Measurements from ENCODE around the gene OVCA2.
"Not testable (repeated sequence)": the region's sequence is repeated elsewhere in the genome, so short reads cannot be mapped to it uniquely, and the experiment has no call there.

OVCA2 gene

GRCh38 chr17:2041561-2042389 lies at the start of gene OVCA2:
Gene OVCA2, plus strand, starts transcription at chr17:2042022. Its CDS starts 26 bp downstream, at chr17:2042048.
- peak; percentile 50 for DNase-seq

DNA sequence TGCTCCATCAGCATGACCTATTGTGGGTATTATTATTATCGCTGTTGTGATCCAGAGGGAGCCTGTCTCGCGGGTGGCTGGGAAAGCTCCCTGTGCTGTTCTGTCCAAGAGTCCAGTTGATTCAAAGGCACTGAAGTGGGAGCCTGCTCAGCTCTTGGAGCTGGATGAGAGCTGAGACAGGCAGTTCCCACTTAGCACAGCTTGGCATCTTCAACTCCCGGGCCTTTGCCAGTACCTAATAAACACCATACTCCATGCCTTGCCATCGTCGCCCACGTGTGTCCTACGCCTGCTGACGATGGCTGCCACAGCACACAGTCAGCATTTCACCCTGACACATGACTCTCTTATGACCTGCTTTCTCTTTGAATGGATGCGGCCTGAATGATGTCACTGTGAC lies 49.3 kb upstream of the OVCA2 start:
- DNase-seq, result no peak

DNA sequence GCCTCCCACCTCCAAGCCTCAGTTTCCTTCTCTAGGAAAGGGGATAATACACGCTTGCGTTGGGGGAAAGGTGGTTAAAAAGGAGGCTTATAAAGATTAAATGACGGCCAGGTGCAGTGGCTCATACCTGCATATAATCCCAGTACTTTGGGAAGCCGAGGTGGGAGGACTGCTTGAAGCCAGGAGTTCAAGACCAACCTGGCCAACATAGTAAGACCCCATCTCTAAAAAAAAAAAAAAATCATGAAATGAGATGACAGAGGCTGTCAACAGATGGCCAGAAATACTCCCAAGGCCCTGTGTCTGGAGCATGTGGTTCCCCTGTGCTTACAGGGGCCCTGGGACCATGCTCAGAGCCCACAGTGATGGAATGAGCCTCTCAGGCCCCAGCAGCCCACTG lies 47.1 kb upstream of the OVCA2 start:
- no peak for DNase-seq

GRCh38 chr17:1995321-1995892 lies 46.4 kb upstream of the OVCA2 start:
- DNase-seq, result no peak

GRCh38 chr17:1995907-1996799 lies 45.7 kb upstream of the OVCA2 start:
- no peak for DNase-seq

- DNase-seq, result no peak
Observed at GRCh38 chr17:1996800-1997288, 45.0 kb upstream of the OVCA2 start.

- no peak for DNase-seq
Observed at GRCh38 chr17:1997289-1997926, 44.4 kb upstream of the OVCA2 start.

DNA sequence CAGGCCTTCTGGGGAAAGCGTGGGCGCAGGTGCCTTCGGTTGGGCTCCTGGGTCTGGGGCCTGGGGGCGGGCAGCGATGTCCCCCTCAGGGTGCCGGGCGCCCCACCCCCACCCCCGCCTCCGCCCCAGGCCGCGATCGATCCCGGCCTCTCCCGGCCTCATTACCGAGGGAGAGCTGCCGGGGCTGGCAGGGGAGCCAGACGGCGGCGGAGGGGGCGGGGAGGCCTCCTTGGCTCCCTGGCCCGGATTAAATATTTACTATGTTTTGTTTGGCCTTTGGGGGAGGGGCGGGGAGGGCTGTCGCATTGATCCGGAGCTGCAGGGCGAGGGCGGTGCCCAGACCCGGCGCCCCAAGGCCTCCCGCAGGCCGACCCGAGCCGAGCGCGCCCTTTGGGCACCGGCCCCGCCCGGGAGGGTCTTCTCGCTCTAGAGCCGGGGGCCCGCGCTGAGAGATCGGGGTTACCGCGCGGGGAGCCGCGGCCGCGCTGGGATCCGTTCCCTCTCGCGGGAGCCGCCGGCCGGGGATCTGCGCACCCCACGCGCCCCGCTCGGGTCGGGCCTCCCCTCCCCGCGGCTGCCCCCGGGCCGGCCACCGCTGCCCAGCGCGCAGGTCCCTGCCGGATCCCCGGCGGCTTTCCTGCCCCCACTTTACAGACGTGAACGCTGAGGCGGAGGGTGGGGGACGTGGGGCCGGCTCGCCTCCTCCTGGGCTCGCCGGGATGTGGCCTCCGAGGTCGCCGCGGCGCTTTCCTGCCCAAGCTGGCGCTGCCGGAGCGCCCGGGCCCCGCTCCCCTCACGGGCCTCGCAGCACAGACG lies 43.7 kb upstream of the OVCA2 start:
- no peak for DNase-seq

- DNase-seq, result no peak
Observed at GRCh38 chr17:1999557-2000251, 42.1 kb upstream of the OVCA2 start.

- DNase-seq, result no peak
Observed at GRCh38 chr17:2002767-2003329, 39.0 kb upstream of the OVCA2 start.

DNA sequence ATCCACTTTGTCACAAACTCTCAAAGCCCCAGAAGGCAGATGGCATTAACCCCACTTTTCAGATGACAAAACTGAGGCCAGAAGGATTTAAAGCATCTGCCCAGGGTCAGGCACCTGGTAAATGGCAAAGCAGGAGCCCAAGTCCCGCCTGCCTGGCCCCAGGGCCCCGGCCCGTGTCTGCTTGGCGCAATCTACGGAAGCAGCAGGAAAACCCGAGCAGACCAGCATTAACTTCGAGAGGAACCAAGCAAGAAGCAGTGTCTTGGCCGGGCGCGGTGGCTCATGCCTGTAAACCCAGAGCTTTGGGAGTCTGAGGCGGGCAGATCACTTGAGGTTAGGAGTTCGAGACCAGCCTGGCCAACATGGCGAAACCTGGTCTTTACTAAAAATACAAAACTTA lies 38.3 kb upstream of the OVCA2 start:
- no peak for DNase-seq

GRCh38 chr17:2004435-2004952 lies 37.3 kb upstream of the OVCA2 start:
- no peak for DNase-seq

DNA sequence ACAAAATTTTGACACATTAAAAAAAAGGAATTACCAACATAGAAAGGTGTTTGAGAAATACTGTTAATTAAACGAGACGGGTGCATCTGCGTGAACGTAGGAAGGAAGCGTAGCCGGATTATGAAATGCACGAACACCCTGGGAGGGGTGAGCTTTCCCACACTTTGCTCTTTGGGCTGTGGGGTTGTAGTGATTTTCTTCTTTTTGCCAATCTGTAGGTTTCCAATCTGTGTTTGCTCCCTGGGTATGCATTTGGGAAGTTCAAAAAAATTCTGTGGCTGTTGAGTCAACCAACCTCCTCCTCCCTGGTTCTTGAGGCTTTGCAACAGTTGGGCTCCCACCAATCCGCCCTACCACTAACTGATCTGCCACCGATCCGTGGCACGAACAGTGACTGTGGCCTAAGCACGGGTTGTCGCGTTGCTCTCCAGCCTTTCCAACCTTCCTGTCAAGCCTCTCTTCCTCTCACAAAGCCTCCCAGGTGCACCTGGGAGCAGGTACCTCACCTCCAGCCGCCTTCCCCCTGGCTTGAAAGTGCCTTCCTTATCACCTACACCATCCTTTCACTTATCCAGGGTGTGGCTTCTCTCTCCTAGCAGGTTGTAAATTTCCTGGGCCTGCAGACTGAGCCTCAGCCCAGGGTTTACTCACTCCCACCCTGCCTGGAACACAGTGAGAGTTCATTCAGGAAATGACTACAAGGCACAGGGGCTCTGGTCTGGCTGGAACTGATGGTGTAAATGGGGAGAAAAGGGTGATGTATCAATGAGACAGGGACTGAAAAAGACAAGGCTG lies 33.3 kb upstream of the OVCA2 start:
- no peak for DNase-seq

GRCh38 chr17:2009737-2010136 lies 32.1 kb upstream of the OVCA2 start:
- no peak for DNase-seq

- DNase-seq, result no peak
Observed at GRCh38 chr17:2011411-2012371, 30.1 kb upstream of the OVCA2 start.

DNA sequence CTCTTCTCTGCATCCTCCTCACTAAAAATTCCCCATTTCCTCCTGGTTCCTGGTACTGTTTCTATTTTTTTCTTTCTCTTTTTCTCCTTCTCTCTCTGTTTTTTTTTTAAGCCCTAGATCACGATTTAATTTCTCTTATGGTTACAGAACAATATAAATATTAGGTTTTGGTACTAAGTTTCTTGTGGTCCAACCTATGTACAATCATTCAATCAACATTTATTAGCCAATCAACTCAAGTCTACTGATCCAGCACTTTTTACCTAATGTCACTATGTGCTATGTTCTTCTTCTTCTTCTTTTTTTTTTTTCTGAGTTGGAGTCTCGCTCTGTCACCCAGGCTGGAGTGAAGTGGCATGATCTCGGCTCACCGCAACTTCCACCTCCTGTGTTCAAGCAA lies 29.3 kb upstream of the OVCA2 start:
- no peak for DNase-seq

DNA sequence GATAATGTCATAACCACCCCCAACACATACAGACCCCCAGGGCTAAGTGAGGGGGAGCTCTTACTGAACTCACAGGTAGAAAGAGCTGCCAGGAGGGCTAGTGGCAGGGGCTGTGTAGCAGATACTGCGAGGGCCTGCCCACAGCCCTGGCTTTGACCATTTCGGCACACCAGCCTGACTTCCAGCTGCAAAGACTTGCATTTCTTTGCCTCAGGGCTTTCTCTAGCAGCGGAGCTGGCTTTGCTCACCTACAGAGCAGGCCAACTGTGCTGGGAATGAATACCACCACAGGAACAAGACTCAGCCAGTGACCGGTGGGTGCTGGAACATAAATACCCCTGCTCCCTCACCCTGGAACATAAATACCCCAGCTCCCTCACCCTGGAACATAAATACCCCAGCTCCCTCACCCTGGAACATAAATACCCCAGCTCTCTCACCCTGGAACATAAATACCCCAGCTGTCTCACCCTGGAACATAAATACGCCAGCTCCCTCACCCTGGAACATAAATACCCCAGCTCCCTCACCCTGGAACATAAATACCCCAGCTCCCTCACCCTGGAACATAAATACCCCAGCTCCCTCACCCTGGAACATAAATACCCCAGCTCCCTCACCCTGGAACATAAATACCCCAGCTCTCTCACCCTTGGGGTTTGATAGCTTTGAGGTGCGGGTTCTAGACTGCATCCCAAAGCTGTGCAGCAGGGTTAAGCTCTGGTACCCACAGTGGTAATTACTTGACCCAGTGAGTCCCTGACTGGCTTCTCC lies 28.4 kb upstream of the OVCA2 start:
- not testable (repeated sequence) for DNase-seq

- no peak for DNase-seq
Observed at GRCh38 chr17:2013994-2014317, 27.9 kb upstream of the OVCA2 start.

Data from KG1 (cell line).